H9 (cell line): ENCODE measurements around the gene BIK. TPM values are rescaled to one million over a fixed set of nuclear protein-coding genes. Genes with fewer than 3 reads are reported as not detected.

Experiments used
- DNase-seq: peaks from one replicate; pipeline ENCODE4 v3.0.0-alpha.2; 2017
- H2AFZ ChIP-seq: one replicate; pipeline ENCODE4 v1.6.1; 2013; ENCODE audit warnings: mild to moderate bottlenecking, low read length, control low read depth, moderate library complexity
- H2AK5ac ChIP-seq: 2 replicates; pipeline ENCODE4 v1.6.1; 2013; ENCODE audit warnings: low read length, control low read depth, mixed read lengths; ENCODE audit not compliant: insufficient read length
- H2BK120ac ChIP-seq: one replicate; pipeline ENCODE4 v1.6.1; 2013; ENCODE audit warnings: low read depth, mild to moderate bottlenecking, low read length, control low read depth, inconsistent platforms; ENCODE audit not compliant: poor library complexity, severe bottlenecking
- H2BK12ac ChIP-seq: 2 replicates; pipeline ENCODE4 v1.6.1; 2013; ENCODE audit warnings: low read length, control low read depth, mixed read lengths, low read depth; ENCODE audit not compliant: insufficient read length
- H2BK15ac ChIP-seq: 2 replicates; pipeline ENCODE4 v1.6.1; 2013; ENCODE audit warnings: low read depth, low read length, control low read depth
- H2BK20ac ChIP-seq: one replicate; pipeline ENCODE4 v1.6.1; 2013; ENCODE audit warnings: low read depth, mild to moderate bottlenecking, low read length, control low read depth, inconsistent platforms; ENCODE audit not compliant: poor library complexity, severe bottlenecking
- H2BK5ac ChIP-seq: 2 replicates; pipeline ENCODE4 v1.6.1; 2013; ENCODE audit warnings: low read length, control low read depth, mixed read lengths; ENCODE audit not compliant: insufficient read length
- H3K14ac ChIP-seq: 2 replicates; pipeline ENCODE4 v1.6.1; 2013; ENCODE audit warnings: low read length, control low read depth; ENCODE audit not compliant: insufficient read depth
- H3K18ac ChIP-seq: 2 replicates; pipeline ENCODE4 v1.6.1; 2013; ENCODE audit warnings: low read depth, mild to moderate bottlenecking, mixed read lengths, low read length, control low read depth; ENCODE audit not compliant: insufficient read length
- H3K23ac ChIP-seq: 2 replicates; pipeline ENCODE4 v1.6.1; 2013; ENCODE audit warnings: low read length, control low read depth, mixed read lengths, low read depth; ENCODE audit not compliant: insufficient read length
- H3K23me2 ChIP-seq: 2 replicates; pipeline ENCODE4 v1.6.1; 2013; ENCODE audit warnings: low read depth, mild to moderate bottlenecking, mixed read lengths, low read length, control low read depth; ENCODE audit not compliant: insufficient read length, poor library complexity, severe bottlenecking
- H3K27ac ChIP-seq: 2 replicates; pipeline ENCODE4 v1.5.1; 2013; ENCODE audit warnings: low read length, control low read depth, mixed read lengths, low read depth; ENCODE audit not compliant: insufficient read length
- H3K27me3 ChIP-seq: 2 replicates; pipeline ENCODE4 v1.6.1; 2013; ENCODE audit warnings: low read length, control low read depth, inconsistent platforms; ENCODE audit not compliant: insufficient read depth
- H3K4ac ChIP-seq: 2 replicates; pipeline ENCODE4 v1.6.1; 2013; ENCODE audit warnings: low read depth, mild to moderate bottlenecking, control low read depth, inconsistent platforms, low read length, moderate library complexity
- H3K4me1 ChIP-seq: 2 replicates; pipeline ENCODE4 v1.6.1; 2013; ENCODE audit warnings: low read length, control low read depth, inconsistent platforms; ENCODE audit not compliant: insufficient read depth
- H3K4me2 ChIP-seq: 2 replicates; pipeline ENCODE4 v1.6.1; 2013; ENCODE audit warnings: low read length, control low read depth, mixed read lengths; ENCODE audit not compliant: insufficient read length, insufficient read depth
- H3K56ac ChIP-seq: 2 replicates; pipeline ENCODE4 v1.6.1; 2013; ENCODE audit warnings: low read depth, mild to moderate bottlenecking, mixed read lengths, low read length, control low read depth; ENCODE audit not compliant: insufficient read length
- H3K79me1 ChIP-seq: 2 replicates; pipeline ENCODE4 v1.6.1; 2013; ENCODE audit warnings: low read depth, mild to moderate bottlenecking, moderate library complexity, low read length, control low read depth, inconsistent platforms; ENCODE audit not compliant: insufficient read depth, poor library complexity, severe bottlenecking
- H3K79me2 ChIP-seq: 2 replicates; pipeline ENCODE4 v1.6.1; 2013; ENCODE audit warnings: low read length, control low read depth, inconsistent platforms; ENCODE audit not compliant: insufficient read depth
- H3K9ac ChIP-seq: 2 replicates; pipeline ENCODE4 v1.6.1; 2013; ENCODE audit warnings: low read length, control low read depth, mixed read lengths; ENCODE audit not compliant: insufficient read length; ENCODE audit errors: extremely low read depth
- H3K9me3 ChIP-seq: one replicate; pipeline ENCODE4 v1.6.1; 2013; ENCODE audit warnings: low read depth, low read length, inconsistent platforms; ENCODE audit not compliant: control insufficient read depth
- H3T11ph ChIP-seq: one replicate; pipeline ENCODE4 v1.6.1; 2013; ENCODE audit warnings: mild to moderate bottlenecking, low read length, control low read depth, inconsistent platforms
- H4K20me1 ChIP-seq: one replicate; pipeline ENCODE4 v1.6.1; 2013; ENCODE audit not compliant: control insufficient read depth, insufficient read length, insufficient read depth
- H4K5ac ChIP-seq: 2 replicates; pipeline ENCODE4 v1.6.1; 2013; ENCODE audit warnings: low read depth, mild to moderate bottlenecking, mixed read lengths, low read length, control low read depth; ENCODE audit not compliant: insufficient read length
- H4K8ac ChIP-seq: replicated peaks from 2 replicates; pipeline ENCODE4 v1.6.1; 2013; ENCODE audit warnings: low read length, control low read depth, mixed read lengths, low read depth; ENCODE audit not compliant: insufficient read length
- H4K91ac ChIP-seq: 2 replicates; pipeline ENCODE4 v1.6.1; 2013; ENCODE audit warnings: low read depth, mild to moderate bottlenecking, moderate library complexity, mixed read lengths, low read length, control low read depth; ENCODE audit not compliant: insufficient read length
- H3K27ac Mint-ChIP-seq, 3 experiments: 2 replicates in 2 of 3; 3 replicates in 1 of 3; pipeline ENCODE4 v1.8.0; 2020 to 2021; ENCODE audit warnings: mixed read lengths in 3 of 3, mild to moderate bottlenecking in 1 of 3, moderate library complexity in 1 of 3
- H3K27me3 Mint-ChIP-seq: 2 replicates; pipeline ENCODE4 v1.8.0; 2021; ENCODE audit warnings: low read depth, mild to moderate bottlenecking, moderate library complexity, mixed read lengths
- H3K36me3 Mint-ChIP-seq, 3 experiments: 2 replicates in 2 of 3; 3 replicates in 1 of 3; pipeline ENCODE4 v1.8.0; 2020 to 2021; ENCODE audit warnings: low read depth in 3 of 3, mixed read lengths in 3 of 3; ENCODE audit not compliant: insufficient read depth in 1 of 3
- H3K4me1 Mint-ChIP-seq, 2 experiments: 2 replicates each; pipeline ENCODE4 v1.8.0; 2020; ENCODE audit warnings: mixed read lengths in 2 of 2
- H3K4me3 Mint-ChIP-seq, 2 experiments: 2 replicates in 1 of 2; 3 replicates in 1 of 2; pipeline ENCODE4 v1.8.0; 2020 to 2021; ENCODE audit warnings: mild to moderate bottlenecking in 2 of 2, mixed read lengths in 2 of 2, moderate library complexity in 1 of 2
- H3K9me3 Mint-ChIP-seq, 2 experiments: 2 replicates in 1 of 2; 3 replicates in 1 of 2; pipeline ENCODE4 v1.8.0; 2020; ENCODE audit warnings: mild to moderate bottlenecking in 2 of 2, mixed read lengths in 2 of 2, moderate library complexity in 1 of 2
- WGBS: extraction: QIAGEN DNeasy Blood & Tissue Kit; methylation state at CpG from one replicate; pipeline ENCODE4 v1.1.7; 2013; ENCODE audit warnings: missing lambda C conversion rate, low lambda C conversion rate, mixed read lengths; ENCODE audit not compliant: insufficient read length; ENCODE audit errors: extremely low coverage; 5-methylcytosine and 5-hydroxymethylcytosine counted together
- total RNA-seq: library from RNA; stranded (reverse); gene quantifications from 2 replicates; pipeline ENCODE4 v1.2.1, GENCODE V29; 2021
- TF ChIP-seq, protein P1 (sequence below): fragments of 200-600 bp; sonication (generic); conservative IDR thresholded peaks from 3 replicates; pipeline ENCODE4 v1.8.0; 2021; ENCODE audit warnings: antibody characterized with exemption, mild to moderate bottlenecking

BIK gene
- total RNA-seq, 1 experiment from 2014 or later = 8.3 TPM

DNA sequence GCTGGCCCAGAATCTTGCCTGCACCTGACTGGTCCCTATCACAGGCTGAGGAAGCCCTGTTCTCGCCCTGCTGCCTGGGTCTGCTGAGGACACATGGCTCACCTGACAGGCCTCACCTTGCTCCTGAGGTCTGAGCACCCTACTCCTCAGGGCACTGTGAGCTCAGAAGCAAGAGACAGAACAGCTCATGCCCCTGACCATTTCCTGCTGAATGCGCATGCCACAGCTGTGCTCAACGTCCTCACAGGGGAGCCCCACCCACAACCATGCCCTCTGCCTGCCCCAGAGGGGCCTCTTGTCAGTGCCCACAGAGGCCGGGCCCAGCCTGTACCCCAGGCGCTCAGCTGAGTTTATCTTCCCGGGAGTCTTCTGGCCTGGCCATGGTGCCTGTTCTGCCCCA is 38.0 kb downstream of the BIK start:
- Histone ChIP-seq H4K5ac (no peak overlapping the region), H3K79me1 (no peaks in the 10 kb centered on the region), H3K9ac (no peak overlapping the region), H2BK120ac (no peak overlapping the region), H3K4me2 (no peak overlapping the region), H3K9me3 (no peaks in the 10 kb centered on the region), H2BK20ac (no peak overlapping the region), H3K4me1 (no peaks in the 10 kb centered on the region; the same call in 1 of the 2 replicates), H3K14ac (no peak overlapping the region; the same call in 1 of the 2 replicates), H3K27ac (no peak overlapping the region), H4K20me1 (no peaks in the 10 kb centered on the region), H2AFZ (no peak overlapping the region), H2BK5ac (no peak overlapping the region), H3K23me2 (no peaks in the 10 kb centered on the region), H3K23ac (no peak overlapping the region), H4K8ac (no peak overlapping the region), H3K4ac (no peak overlapping the region), H3K79me2 (no peaks in the 10 kb centered on the region), H3K56ac (no peak overlapping the region), H2BK12ac (no peak overlapping the region), H3T11ph (no peak overlapping the region), H2BK15ac (no peak overlapping the region), H2AK5ac (no peak overlapping the region), H3K27me3 (no peaks in the 10 kb centered on the region; the same call in 1 of the 2 replicates), H4K91ac (no peak overlapping the region), H3K18ac (no peak overlapping the region)
- H3K27me3 Mint-ChIP-seq = peaks cover 22% of the 10 kb centered on the region
- H3K27ac Mint-ChIP-seq = peak overlapping the region in 1 of 3 experiments; percentile 67; a peak in 1 of 7 replicates
- TF ChIP-seq, protein P1, sequence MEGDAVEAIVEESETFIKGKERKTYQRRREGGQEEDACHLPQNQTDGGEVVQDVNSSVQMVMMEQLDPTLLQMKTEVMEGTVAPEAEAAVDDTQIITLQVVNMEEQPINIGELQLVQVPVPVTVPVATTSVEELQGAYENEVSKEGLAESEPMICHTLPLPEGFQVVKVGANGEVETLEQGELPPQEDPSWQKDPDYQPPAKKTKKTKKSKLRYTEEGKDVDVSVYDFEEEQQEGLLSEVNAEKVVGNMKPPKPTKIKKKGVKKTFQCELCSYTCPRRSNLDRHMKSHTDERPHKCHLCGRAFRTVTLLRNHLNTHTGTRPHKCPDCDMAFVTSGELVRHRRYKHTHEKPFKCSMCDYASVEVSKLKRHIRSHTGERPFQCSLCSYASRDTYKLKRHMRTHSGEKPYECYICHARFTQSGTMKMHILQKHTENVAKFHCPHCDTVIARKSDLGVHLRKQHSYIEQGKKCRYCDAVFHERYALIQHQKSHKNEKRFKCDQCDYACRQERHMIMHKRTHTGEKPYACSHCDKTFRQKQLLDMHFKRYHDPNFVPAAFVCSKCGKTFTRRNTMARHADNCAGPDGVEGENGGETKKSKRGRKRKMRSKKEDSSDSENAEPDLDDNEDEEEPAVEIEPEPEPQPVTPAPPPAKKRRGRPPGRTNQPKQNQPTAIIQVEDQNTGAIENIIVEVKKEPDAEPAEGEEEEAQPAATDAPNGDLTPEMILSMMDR = no peak
- no peak for DNase-seq
- H3K4me3 Mint-ChIP-seq = no peak overlapping the region
- no peaks in the 10 kb centered on the region for H3K9me3 Mint-ChIP-seq
- H3K4me1 Mint-ChIP-seq = peaks cover 3 to 20% of the 10 kb centered on the region in 2 experiments
- H3K36me3 Mint-ChIP-seq = no peaks in the 10 kb centered on the region
- no CpG with 5 or more reads among the region's 6 CpGs for WGBS
